Psoas muscle (tissue), 8 donors: ENCODE results near the gene SHROOM3. TPM values are rescaled to one million over a fixed set of nuclear protein-coding genes. Genes with fewer than 3 reads are reported as not detected.

Experiments used
- ATAC-seq, 4 donors: fragments of 200-7000 bp; cut with Tn5 transposase; one replicate each; pipeline ENCODE4 v1.9.1; 2020; ENCODE audit warnings: moderate library complexity in 3 of 4, mild to moderate bottlenecking in 2 of 4
- DNase-seq, 2 donors: peaks; one replicate each; pipeline ENCODE4 v3.0.0-alpha.2; 2020
- H3K27ac ChIP-seq: fragments of 200-600 bp; one replicate; pipeline ENCODE4 v1.8.0; 2022
- H3K27me3 ChIP-seq, 3 donors: fragments of 200-600 bp in 1 of 3; one replicate each; pipeline versions ENCODE4 v1.6.1 to v1.8.0; 2013 to 2022; ENCODE audit warnings: low read length in 2 of 3, mild to moderate bottlenecking in 2 of 3, moderate library complexity in 1 of 3; ENCODE audit not compliant: insufficient read depth in 3 of 3
- H3K36me3 ChIP-seq, 2 donors: fragments of 200-600 bp in 1 of 2; one replicate each; pipeline versions ENCODE4 v1.6.1 to v1.8.0; 2013 to 2022; ENCODE audit warnings: low read depth in 1 of 2, mild to moderate bottlenecking in 1 of 2, moderate library complexity in 1 of 2; ENCODE audit not compliant: insufficient read depth in 1 of 2
- H3K4me1 ChIP-seq: fragments of 200-600 bp; one replicate; pipeline ENCODE4 v1.8.0; 2022
- H3K4me3 ChIP-seq: fragments of 200-600 bp; one replicate; pipeline ENCODE4 v1.8.0; 2022; ENCODE audit warnings: mild to moderate bottlenecking
- H3K9me3 ChIP-seq: fragments of 200-600 bp; one replicate; pipeline ENCODE4 v1.8.0; 2022
- CTCF ChIP-seq: fragments of 200-600 bp; IDR thresholded peaks from one replicate; pipeline ENCODE4 v1.8.0; 2022; ENCODE audit warnings: antibody characterized with exemption
- WGBS, 3 donors: extraction: QIAGEN DNeasy Blood & Tissue Kit; methylation state at CpG; one replicate each; pipeline versions ENCODE4 v1.1.6 to v1.1.7; 2013; 5-methylcytosine and 5-hydroxymethylcytosine counted together
- intact Hi-C, 2 donors: fragments of 100-400 bp; cut with DNase I; formaldehyde crosslinking; loops; one replicate each; pipeline versions ENCODE4 v1.11.0 to v1.14.2; 2022
- polyA plus RNA-seq, 3 donors: library from polyadenylated mRNA; stranded (reverse); fragments of 200-250 nt; gene quantifications; one replicate each; pipeline ENCODE4 v1.2.3, GENCODE V29; 2013
- total RNA-seq, 4 donors: library from RNA; stranded (reverse); fragmentation: NEBNext Ultra II Directional in 2 of 4; extraction: Animal tissue kit (Norgen Biotek cat#: 25700) in 2 of 4; gene quantifications; one replicate each; pipeline versions ENCODE4 v1.2.1 to v1.2.4, GENCODE V29; 2021 to 2023
- donor health status: healthy with polysubstance abuse.
- donor health status: DM: no; HTN: no; CAD: no; lungs with moderate emphysema.
- donor health status: Bipolar disorder and iron deficiency.
- donor health status: healthy.
- donor health status: DM: yes; HTN: yes; CAD: no.
- donor health status: DM: no; HTN: no; CAD: no.
- donor health status: DM: no; HTN: no; CAD: no.
- donor health status: DM: yes; HTN: yes; CAD: no.

SHROOM3 gene
- total and polyA plus RNA-seq, 7 donors = 0.01 to 0.79 (median 0.06) TPM

- no peaks in the 10 kb centered on the region for H3K27me3 ChIP-seq
- no peaks in the 10 kb centered on the region for H3K36me3 ChIP-seq
- no peak for TF ChIP-seq CTCF
- H3K27ac ChIP-seq = no peak overlapping the region
- no peaks in the 10 kb centered on the region for H3K4me1 ChIP-seq
- H3K4me3 ChIP-seq = no peak overlapping the region
- DNase-seq (no peak), ATAC-seq (no peak)
- WGBS, 3 donors = 75 to 95% (median 88%) methylated on average over 1 of the region's 1 CpG
- intact Hi-C loops = no loop called here
- no peaks in the 10 kb centered on the region for H3K9me3 ChIP-seq
These were observed 309.4 kb downstream of the SHROOM3 start for GRCh38 chr4:76744241-76744921.

GRCh38 chr4:76745240-76745639 is 310.2 kb downstream of the SHROOM3 start:
- ATAC-seq = no peak
- TF ChIP-seq CTCF = no peak
- no peak for DNase-seq
- H3K27ac ChIP-seq = no peak overlapping the region
- H3K4me3 ChIP-seq = no peak overlapping the region
- H3K4me1 ChIP-seq = no peaks in the 10 kb centered on the region
- intact Hi-C loops = no loop called here
- H3K27me3 ChIP-seq = no peaks in the 10 kb centered on the region
- 38 to 65% (median 42%) methylated on average over 1 of the region's 1 CpG for WGBS, 3 donors
- no peaks in the 10 kb centered on the region for H3K36me3 ChIP-seq
- no peaks in the 10 kb centered on the region for H3K9me3 ChIP-seq

- DNase-seq (no peak), ATAC-seq (no peak)
- intact Hi-C loops = no loop called here
- H3K4me1 ChIP-seq = no peaks in the 10 kb centered on the region
- 79 to 89% (median 84%) methylated on average over 2 of the region's 2 CpGs for WGBS, 3 donors
- TF ChIP-seq CTCF = no peak
- no peak overlapping the region for H3K4me3 ChIP-seq
- no peaks in the 10 kb centered on the region for H3K9me3 ChIP-seq
- no peaks in the 10 kb centered on the region for H3K36me3 ChIP-seq
- H3K27ac ChIP-seq = no peak overlapping the region
- no peaks in the 10 kb centered on the region for H3K27me3 ChIP-seq
These were observed 312.5 kb downstream of the SHROOM3 start for GRCh38 chr4:76747563-76747962.

GRCh38 chr4:76748649-76749048 is 313.6 kb downstream of the SHROOM3 start:
- Histone ChIP-seq H3K27ac (no peak overlapping the region), H3K4me3 (no peak overlapping the region), H3K36me3 (no peaks in the 10 kb centered on the region), H3K4me1 (no peaks in the 10 kb centered on the region), H3K9me3 (no peaks in the 10 kb centered on the region), H3K27me3 (no peaks in the 10 kb centered on the region)
- TF ChIP-seq CTCF = no peak
- WGBS, 3 donors = 41 to 48% (median 45%) methylated on average over 6 of the region's 6 CpGs
- ATAC-seq = no peak
- intact Hi-C loops = loop anchor here in 1 of 2 donors (2.0 kb wide), 1 partner anchor 238 kb away; no protein-coding TSS in a partner anchor
- DNase-seq = no peak

- ATAC-seq (no peak), DNase-seq (no peak)
- no peak overlapping the region for H3K4me3 ChIP-seq
- no peaks in the 10 kb centered on the region for H3K9me3 ChIP-seq
- intact Hi-C loops = loop anchor here in 1 of 2 donors (2.0 kb wide), 1 partner anchor 239 kb away; no protein-coding TSS in a partner anchor
- no peaks in the 10 kb centered on the region for H3K27me3 ChIP-seq
- WGBS, 3 donors = 92 to 95% (median 93%) methylated on average over 4 of the region's 4 CpGs
- H3K4me1 ChIP-seq = no peaks in the 10 kb centered on the region
- no peak for TF ChIP-seq CTCF
- H3K36me3 ChIP-seq = no peaks in the 10 kb centered on the region
- H3K27ac ChIP-seq = no peak overlapping the region
These were observed 314.3 kb downstream of the SHROOM3 start for GRCh38 chr4:76749355-76749754.
